Skeletal muscle satellite cell (primary cell): ENCODE data around the gene BCOR.

Experiments used
- H3K27me3 ChIP-seq: 2 replicates; pipeline ENCODE4 v1.7.0; 2013; ENCODE audit warnings: low read length; ENCODE audit not compliant: control insufficient read depth, insufficient read depth
- H3K36me3 ChIP-seq: 2 replicates; pipeline ENCODE4 v1.7.0; 2013; ENCODE audit warnings: mild to moderate bottlenecking, control low read depth, low read length; ENCODE audit not compliant: insufficient read depth
- H3K4me1 ChIP-seq: 2 replicates; pipeline ENCODE4 v1.7.0; 2013; ENCODE audit warnings: low read length; ENCODE audit not compliant: control insufficient read depth, insufficient read depth
- H3K4me2 ChIP-seq: 2 replicates; pipeline ENCODE4 v1.7.0; 2013; ENCODE audit warnings: mild to moderate bottlenecking, low read length
- H3K4me3 ChIP-seq: 2 replicates; pipeline ENCODE4 v1.7.0; 2013; ENCODE audit warnings: low read length
- H3K9ac ChIP-seq: 2 replicates; pipeline ENCODE4 v1.7.0; 2013; ENCODE audit warnings: mild to moderate bottlenecking, low read depth, low read length, moderate library complexity
- H3K9me3 ChIP-seq: replicated peaks from 2 replicates; pipeline ENCODE4 v1.7.0; 2013; ENCODE audit warnings: mild to moderate bottlenecking, control low read depth, low read length

The BCOR gene

GRCh38 chrX:40132751-40133150, 35.0 kb upstream of the BCOR start:
- H3K4me2 ChIP-seq: peak overlapping the region; percentile 35

GRCh38 chrX:40131654-40132337, 34.0 kb upstream of the BCOR start:
- Histone ChIP-seq H3K36me3 (no peaks in the 10 kb centered on the region), H3K4me2 (no peak overlapping the region), H3K27me3 (no peaks in the 10 kb centered on the region), H3K9ac (peak overlapping the region; percentile 20), H3K4me3 (no peak overlapping the region), H3K9me3 (no peaks in the 10 kb centered on the region), H3K4me1 (peaks cover 20% of the 10 kb centered on the region)

More at GRCh38 chrX:40132751-40133150, 35.0 kb upstream of the BCOR start:
- Histone ChIP-seq H3K4me3 (no peak overlapping the region), H3K4me1 (peaks cover 20% of the 10 kb centered on the region), H3K9ac (peak overlapping the region; percentile 20), H3K36me3 (no peaks in the 10 kb centered on the region), H3K27me3 (no peaks in the 10 kb centered on the region), H3K9me3 (no peaks in the 10 kb centered on the region)

- H3K27me3 ChIP-seq: no peaks in the 10 kb centered on the region
- H3K4me3 ChIP-seq: no peak overlapping the region
- no peak overlapping the region for H3K9ac ChIP-seq
- H3K36me3 ChIP-seq: no peaks in the 10 kb centered on the region
- H3K4me2 ChIP-seq: no peak overlapping the region
- no peaks in the 10 kb centered on the region for H3K9me3 ChIP-seq
- H3K4me1 ChIP-seq: peaks cover 24% of the 10 kb centered on the region
These were observed 32.4 kb upstream of the BCOR start for GRCh38 chrX:40130207-40130606.

- H3K4me1 ChIP-seq: peaks cover 19% of the 10 kb centered on the region
- H3K9me3 ChIP-seq: no peaks in the 10 kb centered on the region
- no peaks in the 10 kb centered on the region for H3K27me3 ChIP-seq
- H3K36me3 ChIP-seq: no peaks in the 10 kb centered on the region
- H3K9ac ChIP-seq: no peak overlapping the region
- H3K4me3 ChIP-seq: no peak overlapping the region
- no peak overlapping the region for H3K4me2 ChIP-seq
These were observed 29.3 kb upstream of the BCOR start for GRCh38 chrX:40127052-40127451.

- H3K4me1 ChIP-seq: peaks cover 5% of the 10 kb centered on the region
- H3K36me3 ChIP-seq: no peaks in the 10 kb centered on the region
- no peaks in the 10 kb centered on the region for H3K9me3 ChIP-seq
- no peak overlapping the region for H3K9ac ChIP-seq
- H3K4me3 ChIP-seq: no peak overlapping the region
- H3K4me2 ChIP-seq: no peak overlapping the region
- no peaks in the 10 kb centered on the region for H3K27me3 ChIP-seq
These were observed 24.7 kb upstream of the BCOR start for GRCh38 chrX:40122487-40122886.

GRCh38 chrX:40121618-40122017, 23.9 kb upstream of the BCOR start:
- Histone ChIP-seq H3K4me2 (no peak overlapping the region), H3K27me3 (no peaks in the 10 kb centered on the region), H3K9ac (no peak overlapping the region), H3K36me3 (no peaks in the 10 kb centered on the region), H3K4me3 (no peak overlapping the region), H3K4me1 (peaks cover 2% of the 10 kb centered on the region), H3K9me3 (no peaks in the 10 kb centered on the region)

- no peak overlapping the region for H3K4me2 ChIP-seq
- no peaks in the 10 kb centered on the region for H3K36me3 ChIP-seq
- H3K4me1 ChIP-seq: no peaks in the 10 kb centered on the region
- H3K4me3 ChIP-seq: no peak overlapping the region
- no peaks in the 10 kb centered on the region for H3K9me3 ChIP-seq
- no peak overlapping the region for H3K9ac ChIP-seq
- H3K27me3 ChIP-seq: no peaks in the 10 kb centered on the region
These were observed 23.3 kb upstream of the BCOR start for GRCh38 chrX:40120838-40121580.

- H3K27me3 ChIP-seq: no peaks in the 10 kb centered on the region
- H3K4me1 ChIP-seq: no peaks in the 10 kb centered on the region
- H3K9me3 ChIP-seq: no peaks in the 10 kb centered on the region
- no peak overlapping the region for H3K9ac ChIP-seq
- H3K4me2 ChIP-seq: no peak overlapping the region
- no peaks in the 10 kb centered on the region for H3K36me3 ChIP-seq
- H3K4me3 ChIP-seq: no peak overlapping the region
These were observed 20.0 kb upstream of the BCOR start for GRCh38 chrX:40117715-40118285.

- no peak overlapping the region for H3K4me2 ChIP-seq
- no peaks in the 10 kb centered on the region for H3K4me1 ChIP-seq
- H3K9ac ChIP-seq: no peak overlapping the region
- H3K4me3 ChIP-seq: no peak overlapping the region
- no peaks in the 10 kb centered on the region for H3K36me3 ChIP-seq
- no peaks in the 10 kb centered on the region for H3K9me3 ChIP-seq
- H3K27me3 ChIP-seq: no peaks in the 10 kb centered on the region
These were observed 19.2 kb upstream of the BCOR start for GRCh38 chrX:40116925-40117324.

GRCh38 chrX:40112996-40113395, 15.2 kb upstream of the BCOR start:
- H3K27me3 ChIP-seq: peaks cover 11% of the 10 kb centered on the region
- no peaks in the 10 kb centered on the region for H3K9me3 ChIP-seq
- H3K4me2 ChIP-seq: no peak overlapping the region
- H3K4me1 ChIP-seq: peaks cover 9% of the 10 kb centered on the region
- H3K9ac ChIP-seq: no peak overlapping the region
- H3K36me3 ChIP-seq: no peaks in the 10 kb centered on the region
- H3K4me3 ChIP-seq: no peak overlapping the region

GRCh38 chrX:40111868-40112267, 14.1 kb upstream of the BCOR start:
- H3K9me3 ChIP-seq: no peaks in the 10 kb centered on the region
- H3K9ac ChIP-seq: no peak overlapping the region
- H3K4me2 ChIP-seq: no peak overlapping the region
- H3K27me3 ChIP-seq: peaks cover 17% of the 10 kb centered on the region
- H3K4me1 ChIP-seq: peaks cover 20% of the 10 kb centered on the region
- H3K36me3 ChIP-seq: no peaks in the 10 kb centered on the region
- no peak overlapping the region for H3K4me3 ChIP-seq
